Left forelimb (tissue), 1 donor: ENCODE data around the gene KCNN3.

Experiments
- DNase-seq: peaks from one replicate; pipeline ENCODE4 v3.0.0-alpha.2; 2018; ENCODE audit warnings: low spot score

KCNN3 gene

DNA sequence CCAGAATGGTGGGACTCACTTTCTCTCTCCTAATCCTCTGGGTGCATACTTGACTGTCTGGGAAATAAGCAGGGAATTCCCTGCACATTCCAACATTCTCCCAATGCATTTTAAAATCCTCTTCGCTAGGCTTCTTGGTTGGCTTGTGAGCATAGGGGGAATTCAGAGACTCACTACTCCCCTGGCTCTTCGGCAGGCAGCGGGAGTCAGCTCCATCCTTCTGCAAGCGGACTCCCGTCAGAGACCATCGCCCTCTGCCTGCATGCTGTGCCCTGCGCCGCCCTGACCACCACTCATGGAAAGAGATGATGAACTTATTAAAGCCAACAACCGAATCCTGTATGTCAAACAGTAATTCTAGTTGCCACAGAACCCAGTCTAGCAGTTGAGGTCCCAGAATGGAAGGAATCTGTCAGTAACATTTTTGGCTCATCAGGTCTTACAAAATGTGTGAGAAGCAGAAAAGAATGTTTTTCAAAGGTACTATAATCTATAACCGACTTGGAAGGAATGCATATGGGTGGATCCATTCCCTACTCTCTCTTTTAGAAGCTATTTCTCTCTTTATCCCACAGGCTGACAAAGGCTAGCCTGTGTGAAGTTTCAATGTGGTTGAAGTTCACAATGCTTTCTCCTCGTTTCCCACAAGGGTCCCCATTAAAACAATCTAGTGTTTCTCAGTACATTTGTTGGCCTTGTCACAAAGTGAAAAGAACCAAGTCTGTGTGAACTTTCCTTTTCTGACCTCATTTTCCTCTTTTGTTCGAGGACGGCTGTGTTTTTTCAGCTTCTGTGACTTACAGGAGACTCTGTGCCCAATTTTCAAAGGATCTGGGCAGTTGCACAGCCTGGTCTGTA is 143.0 kb downstream of the KCNN3 start:
- no peak for DNase-seq

GRCh38 chr1:154726443-154726842 is 143.6 kb downstream of the KCNN3 start:
- DNase-seq: no peak

- no peak for DNase-seq
These were observed 144.2 kb downstream of the KCNN3 start for GRCh38 chr1:154725865-154726264.

- no peak for DNase-seq
These were observed 149.5 kb downstream of the KCNN3 start for GRCh38 chr1:154720328-154721297.

DNA sequence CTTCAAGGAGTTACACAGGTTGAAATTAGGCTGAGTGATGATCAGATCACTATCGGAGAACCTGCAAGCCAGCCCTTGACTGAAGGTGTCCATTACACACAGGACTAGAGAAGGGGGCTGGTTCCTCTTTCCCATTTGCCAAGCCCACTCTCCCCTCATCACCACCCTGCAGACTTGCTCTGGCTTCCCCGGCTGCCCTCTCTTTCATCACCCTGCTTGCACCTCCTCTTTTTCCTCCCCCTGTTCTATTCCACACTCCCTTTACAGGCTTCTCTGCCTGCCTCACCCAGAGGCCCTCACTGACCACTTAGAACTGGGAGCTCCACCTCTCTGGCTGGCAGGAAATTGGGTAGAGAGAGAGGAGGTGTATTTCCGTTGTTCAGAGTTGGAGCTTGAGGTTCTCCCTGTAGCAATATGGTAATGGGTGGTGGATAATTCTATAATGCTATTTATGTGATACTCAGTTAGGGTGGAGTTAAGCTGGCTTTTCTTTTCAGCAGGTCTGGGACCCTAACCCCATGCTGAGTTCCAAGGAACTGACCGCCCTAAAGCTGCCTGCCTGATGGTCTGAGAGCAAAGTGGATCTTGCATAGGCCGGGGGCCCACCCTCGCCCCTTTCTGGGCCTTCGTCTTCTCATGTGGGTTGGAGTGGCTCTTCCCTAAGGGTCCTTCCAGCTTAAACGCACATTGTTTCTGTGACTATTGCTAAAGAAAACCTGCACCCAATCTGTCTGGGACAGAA is 150.3 kb downstream of the KCNN3 start:
- no peak for DNase-seq

GRCh38 chr1:154718566-154718965 is 151.5 kb downstream of the KCNN3 start:
- no peak for DNase-seq

DNA sequence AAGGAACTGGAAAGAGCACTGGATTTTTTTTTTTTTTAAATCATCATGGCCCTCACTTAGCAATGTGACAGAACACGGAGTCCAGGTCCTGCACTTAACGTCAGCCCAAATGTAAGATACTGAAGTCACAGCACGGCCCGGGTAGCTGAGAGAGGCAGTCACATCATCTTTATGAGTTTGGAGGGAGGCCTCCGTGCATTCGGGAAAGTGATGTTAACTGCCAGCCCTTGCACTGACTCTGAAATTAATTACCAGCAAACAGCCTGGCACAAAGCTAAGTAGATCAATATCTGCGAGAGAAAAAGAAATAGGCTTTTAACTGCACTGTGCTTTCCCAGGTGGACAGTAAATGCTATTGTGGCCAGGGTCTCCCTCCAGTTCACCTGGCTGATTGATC is 152.6 kb downstream of the KCNN3 start:
- no peak for DNase-seq

GRCh38 chr1:154716614-154717527 is 153.2 kb downstream of the KCNN3 start:
- no peak for DNase-seq

- no peak for DNase-seq
These were observed 154.1 kb downstream of the KCNN3 start for GRCh38 chr1:154716011-154716410.

- no peak for DNase-seq
These were observed 154.7 kb downstream of the KCNN3 start for GRCh38 chr1:154715385-154715784.

- no peak for DNase-seq
These were observed 155.4 kb downstream of the KCNN3 start for GRCh38 chr1:154714638-154715037.

DNA sequence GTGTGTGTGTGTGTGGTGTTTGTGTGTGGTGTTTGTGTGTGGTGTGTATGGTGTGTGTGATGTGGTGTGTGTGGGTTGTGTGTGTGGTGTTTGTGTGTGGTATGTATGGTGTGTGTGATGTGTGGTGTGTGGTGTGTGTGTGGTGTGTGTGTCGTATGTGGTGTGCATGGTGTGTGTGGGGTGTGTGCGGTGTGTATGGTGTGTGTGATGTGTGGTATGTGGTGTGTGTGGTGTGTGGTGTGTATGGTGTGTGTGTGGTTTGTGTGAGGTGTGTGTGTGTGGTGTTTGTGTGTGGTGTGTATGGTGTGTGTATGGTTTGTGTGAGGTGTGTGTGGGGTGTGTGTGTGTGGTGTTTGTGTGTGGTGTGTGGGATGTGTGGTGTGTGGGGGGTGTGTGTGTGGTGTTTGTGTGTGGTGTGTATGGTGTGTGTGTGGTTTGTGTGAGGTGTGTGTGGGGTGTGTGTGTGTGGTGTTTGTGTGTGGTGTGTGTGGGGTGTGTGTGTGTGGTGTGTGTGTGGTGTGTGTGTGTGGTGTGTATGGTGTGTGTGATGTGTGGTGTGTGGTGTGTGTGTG is 155.9 kb downstream of the KCNN3 start:
- no peak for DNase-seq

DNA sequence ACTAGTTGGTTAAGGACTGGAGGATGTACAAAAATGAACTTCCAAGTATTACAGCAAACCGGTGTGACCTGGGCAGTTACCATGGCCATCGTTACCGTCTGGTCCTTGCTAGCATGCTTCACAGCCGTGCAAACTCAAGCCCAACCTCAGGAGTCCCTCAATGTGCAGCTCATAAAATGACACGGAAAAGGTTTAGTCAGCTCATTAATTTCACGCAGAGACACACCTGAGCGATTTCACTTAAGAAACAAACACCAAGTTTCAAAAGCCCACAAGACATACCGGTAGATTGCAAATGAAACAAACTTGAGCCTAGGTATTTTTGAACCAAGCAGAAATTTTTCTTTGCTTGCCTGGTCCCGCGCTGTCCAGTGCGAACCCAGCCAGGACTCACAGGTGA is 157.1 kb downstream of the KCNN3 start:
- no peak for DNase-seq

GRCh38 chr1:154712166-154712810 is 157.8 kb downstream of the KCNN3 start:
- no peak for DNase-seq

DNA sequence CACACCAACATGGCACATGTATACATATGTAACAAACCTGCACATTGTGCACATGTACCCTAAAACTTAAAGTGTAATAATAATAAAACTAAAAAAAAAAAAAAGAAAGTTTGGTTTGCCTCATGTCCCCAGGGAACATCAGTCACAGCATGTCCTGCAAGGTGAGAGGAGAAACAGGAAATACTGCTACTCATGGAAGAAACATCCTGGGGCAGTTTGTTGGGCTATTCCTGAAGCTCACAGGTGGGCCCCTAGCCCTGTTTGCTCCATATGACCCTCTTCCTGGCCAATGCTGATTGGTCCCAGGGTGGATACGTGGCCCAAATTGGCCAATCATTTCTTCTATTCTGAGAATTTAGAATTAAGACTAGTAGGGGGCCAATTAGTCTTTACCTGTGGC is 158.7 kb downstream of the KCNN3 start:
- DNase-seq: no peak

- no peak for DNase-seq
These were observed 160.0 kb downstream of the KCNN3 start for GRCh38 chr1:154710106-154710505.

DNA sequence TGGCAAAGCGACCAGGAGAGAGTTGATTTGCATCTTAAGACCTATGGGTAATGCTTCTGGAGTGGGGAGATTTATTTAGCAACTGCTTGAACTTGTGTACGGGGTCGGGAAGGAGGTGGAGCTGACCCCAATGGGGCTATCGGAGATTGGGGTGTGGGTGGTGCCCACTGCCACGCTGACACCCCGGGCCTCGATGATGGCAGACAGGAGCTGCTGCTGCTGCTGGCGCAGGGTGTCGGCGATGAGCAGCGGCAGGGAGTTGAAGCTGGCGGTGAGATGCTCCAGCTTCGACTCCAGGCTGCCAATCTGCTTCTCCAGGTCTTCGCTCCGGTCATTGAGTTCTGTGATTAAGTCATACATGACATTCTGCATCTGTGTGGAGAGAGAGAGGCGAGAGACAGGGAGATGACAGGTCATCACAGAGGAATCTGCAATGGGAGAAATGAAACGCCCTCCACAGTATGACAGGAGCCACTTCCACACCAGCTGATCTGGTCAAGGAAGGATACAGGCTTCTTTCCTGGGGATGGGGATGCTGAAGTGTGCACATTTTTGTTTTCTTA is 162.1 kb downstream of the KCNN3 start:
- DNase-seq: no peak

- DNase-seq: no peak
These were observed 163.2 kb downstream of the KCNN3 start for GRCh38 chr1:154706851-154707250.

- no peak for DNase-seq
These were observed 164.5 kb downstream of the KCNN3 start for GRCh38 chr1:154705544-154705943.

DNA sequence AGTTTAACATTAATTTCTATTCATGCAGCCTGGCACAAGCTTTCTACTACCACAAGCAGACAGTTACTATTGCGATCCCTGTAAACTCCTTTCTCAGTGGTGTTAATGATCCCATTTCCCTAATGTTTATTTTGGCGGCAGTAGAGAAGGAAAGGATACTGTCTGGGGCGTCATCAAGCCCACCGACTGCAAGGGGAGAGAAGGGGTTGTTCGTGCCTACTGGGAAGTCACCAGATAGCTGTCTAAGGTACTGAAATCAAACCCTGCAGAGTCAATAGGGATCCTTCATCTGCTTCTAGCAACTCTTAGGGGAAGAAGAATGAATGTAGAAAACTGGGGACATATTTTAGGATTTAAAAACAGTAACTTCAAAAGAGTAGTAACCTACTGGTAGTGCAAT is 166.9 kb downstream of the KCNN3 start:
- no peak for DNase-seq
